SHP77 (cell line): ENCODE results near the gene FIGNL2.
"Not testable (repeated sequence)": the region's sequence is repeated elsewhere in the genome, so short reads cannot be mapped to it uniquely, and the experiment has no call there.

Experiments
- DNase-seq, 2 experiments: peaks; one replicate each; lab custom pipeline; 2025; lab: John Stamatoyannopoulos, UW

The FIGNL2 gene

GRCh38 chr12:51817027-51817953 lies 31.2 kb downstream of the FIGNL2 start:
- no peak for DNase-seq

GRCh38 chr12:51815571-51815970 lies 32.9 kb downstream of the FIGNL2 start:
- no peak for DNase-seq

- DNase-seq = peak in 1 of 2 experiments; percentile 72
Observed at GRCh38 chr12:51814311-51815088, 34.0 kb downstream of the FIGNL2 start.

GRCh38 chr12:51813931-51814310 lies 34.6 kb downstream of the FIGNL2 start:
- DNase-seq = no peak

- DNase-seq = no peak
Observed at GRCh38 chr12:51812871-51813270, 35.6 kb downstream of the FIGNL2 start.

- peak; percentile 38 to 59 for DNase-seq
Observed at GRCh38 chr12:51811203-51812202, 37.0 kb downstream of the FIGNL2 start.

- no peak for DNase-seq
Observed at GRCh38 chr12:51809193-51809592, 39.3 kb downstream of the FIGNL2 start.

- no peak for DNase-seq
Observed at GRCh38 chr12:51806896-51807295, 41.6 kb downstream of the FIGNL2 start.

- no peak for DNase-seq
Observed at GRCh38 chr12:51801027-51801426, 47.5 kb downstream of the FIGNL2 start.

GRCh38 chr12:51798501-51798900 lies 50.0 kb downstream of the FIGNL2 start:
- no peak for DNase-seq

GRCh38 chr12:51798051-51798450 lies 50.5 kb downstream of the FIGNL2 start:
- DNase-seq = not testable (repeated sequence)

GRCh38 chr12:51797301-51797700 lies 51.2 kb downstream of the FIGNL2 start:
- DNase-seq = no peak

- DNase-seq = no peak
Observed at GRCh38 chr12:51793201-51793600, 55.3 kb downstream of the FIGNL2 start.

- DNase-seq = no peak
Observed at GRCh38 chr12:51792417-51792816, 56.1 kb downstream of the FIGNL2 start.

- DNase-seq = no peak
Observed at GRCh38 chr12:51788876-51789275, 59.6 kb downstream of the FIGNL2 start.

- no peak for DNase-seq
Observed at GRCh38 chr12:51785906-51786305, 62.6 kb downstream of the FIGNL2 start.

- no peak for DNase-seq
Observed at GRCh38 chr12:51784688-51785087, 63.8 kb downstream of the FIGNL2 start.

- DNase-seq = no peak
Observed at GRCh38 chr12:51779876-51780275, 68.6 kb downstream of the FIGNL2 start.

- no peak for DNase-seq
Observed at GRCh38 chr12:51777973-51778372, 70.5 kb downstream of the FIGNL2 start.

- no peak for DNase-seq
Observed at GRCh38 chr12:51777457-51777856, 71.1 kb downstream of the FIGNL2 start.

GRCh38 chr12:51774933-51775332 lies 73.6 kb downstream of the FIGNL2 start:
- DNase-seq = no peak
